ENCODE measurements around the gene RBM8A.
"Not testable (repeated sequence)": the region's sequence is repeated elsewhere in the genome, so short reads cannot be mapped to it uniquely, and the experiment has no call there.

The RBM8A gene

DNA sequence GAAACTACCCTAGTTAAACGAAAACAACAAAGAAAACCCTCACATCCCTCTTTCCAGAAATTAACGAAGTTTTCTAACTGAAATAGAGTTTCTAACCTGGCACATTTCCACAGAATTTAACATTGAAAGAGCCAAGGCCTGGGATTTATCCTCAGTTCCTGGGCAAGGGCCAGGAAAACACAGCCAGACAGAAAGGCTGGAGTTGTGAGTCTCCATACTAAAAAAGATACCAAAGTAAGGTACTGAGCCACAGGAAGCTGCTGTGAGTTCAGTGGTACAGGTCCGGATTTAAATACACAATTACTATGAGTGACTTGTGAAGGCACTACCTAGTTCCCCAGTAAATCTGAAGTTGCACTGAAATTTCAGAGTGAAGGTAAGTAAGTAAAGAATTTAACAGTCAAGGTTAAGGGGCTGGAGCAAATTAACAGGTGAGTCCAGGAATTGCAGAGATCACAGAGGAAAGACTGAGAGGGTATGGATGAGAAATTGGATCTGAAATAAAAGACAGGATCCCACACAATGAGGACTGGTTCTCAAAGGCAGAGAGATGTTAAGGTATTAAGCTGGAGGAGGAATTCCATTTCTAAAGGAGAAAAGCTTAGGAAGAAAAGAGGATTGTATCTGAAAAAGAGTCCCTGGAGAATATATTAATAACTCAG, 29.6 kb upstream of the RBM8A start:
- DNase-seq (ENCODE audit: extremely low spot score, insufficient read length, low read depth), result no peak
- FAIRE-seq, result peak; percentile 9

DNA sequence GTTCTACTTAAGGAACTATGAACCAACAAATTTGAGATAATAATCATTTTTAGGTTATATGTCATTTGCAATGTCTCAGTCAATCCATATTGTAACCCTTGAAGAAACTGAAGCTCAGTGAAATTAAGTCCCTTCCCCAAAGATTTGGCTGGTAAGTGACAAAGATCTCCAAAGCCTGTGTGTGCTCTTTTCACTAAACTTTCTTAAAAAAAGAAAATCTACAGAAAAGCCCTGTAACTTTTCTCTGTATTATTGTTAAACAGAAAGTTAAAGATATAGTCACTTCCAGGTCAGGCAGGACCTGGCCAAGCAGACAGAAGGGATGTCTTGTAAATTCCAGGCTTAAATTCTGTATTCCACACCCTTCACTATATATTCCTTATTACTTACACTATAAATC, 29.1 kb upstream of the RBM8A start:
- FAIRE-seq, result no peak
- DNase-seq (ENCODE audit: extremely low spot score, insufficient read length, low read depth), result no peak

DNA sequence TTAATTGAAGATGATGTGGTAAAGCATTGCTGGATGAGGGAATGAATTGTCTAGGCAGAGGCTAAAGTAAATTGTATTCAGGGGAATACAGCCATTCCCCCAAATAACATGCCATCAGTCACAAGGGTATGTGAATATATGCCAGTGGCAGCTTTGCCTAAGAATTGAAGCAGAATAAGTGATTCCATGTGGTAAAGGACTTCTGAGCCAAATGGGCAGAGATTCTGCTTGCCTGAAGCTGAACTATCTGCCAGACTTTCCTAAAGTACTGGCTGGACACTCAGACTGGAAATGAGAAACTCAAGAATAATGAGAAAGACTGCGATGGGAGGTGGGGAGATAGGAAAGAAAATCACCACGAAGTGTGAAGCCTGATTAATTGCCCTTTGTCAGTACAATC, 28.2 kb upstream of the RBM8A start:
- FAIRE-seq, result no peak
- no peak for DNase-seq (ENCODE audit: extremely low spot score, insufficient read length, low read depth)

DNA sequence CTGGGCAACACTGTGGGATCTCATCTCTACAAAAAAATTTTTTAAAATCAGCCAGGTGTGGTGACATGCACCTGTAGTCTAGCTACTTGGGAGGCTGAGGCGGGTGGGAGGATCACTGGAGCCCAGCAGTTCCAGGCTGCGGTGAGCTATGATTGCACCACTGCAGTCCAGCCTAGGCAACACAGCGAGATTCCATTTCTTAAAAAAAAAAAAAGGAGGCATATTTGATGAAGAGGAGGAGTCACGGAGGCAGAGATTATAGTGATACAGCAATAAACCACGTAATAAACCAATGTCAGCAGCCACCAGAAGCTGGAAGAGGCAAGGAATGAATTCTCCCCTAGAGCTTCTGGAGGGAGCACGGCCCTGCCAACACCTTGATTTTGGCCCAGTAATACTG, 26.6 kb upstream of the RBM8A start:
- FAIRE-seq, result no peak

DNA sequence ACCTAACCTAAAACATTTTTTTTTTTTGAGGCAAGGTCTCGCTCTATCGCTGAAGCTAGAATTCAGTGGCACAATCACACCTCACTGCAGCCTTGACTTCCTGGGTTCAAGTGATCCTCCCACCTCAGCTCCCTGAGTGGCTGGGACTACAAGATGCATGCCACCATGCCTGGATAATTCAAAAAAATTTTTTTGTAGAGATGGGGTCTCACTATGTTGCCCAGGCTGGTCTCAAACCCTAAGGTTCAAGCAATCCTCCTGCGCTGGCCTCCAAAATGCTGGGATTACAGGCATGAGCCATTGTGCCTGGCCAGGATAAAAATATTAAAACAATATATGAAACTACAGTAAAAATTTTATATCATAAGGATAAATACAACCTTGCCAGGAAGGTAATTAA, 25.6 kb upstream of the RBM8A start:
- DNase-seq (ENCODE audit: extremely low spot score, insufficient read length, low read depth), result no peak
- no peak for FAIRE-seq

More for the DNA sequence above, 26.6 kb upstream of the RBM8A start:
- DNase-seq (ENCODE audit: extremely low spot score, insufficient read length, low read depth), result no peak

DNA sequence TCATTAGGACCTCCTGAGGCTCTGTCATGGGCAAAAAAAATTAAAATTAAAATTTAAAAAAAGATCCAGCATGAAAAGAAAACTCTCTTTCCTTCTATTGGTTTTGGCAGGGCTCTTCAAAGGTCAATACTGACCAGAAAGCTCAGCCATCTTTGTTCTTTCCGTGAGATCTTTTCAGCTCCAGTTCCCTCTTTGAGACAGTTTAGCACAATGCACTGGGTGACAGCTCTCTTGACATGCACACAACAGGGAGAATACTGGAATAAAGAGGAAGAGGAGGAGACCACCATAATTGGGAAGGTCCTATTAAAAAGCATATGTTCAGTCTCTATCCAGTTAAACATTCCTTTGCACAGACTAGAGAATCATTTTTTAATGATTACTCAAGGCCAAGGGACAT, 24.2 kb upstream of the RBM8A start:
- DNase-seq (ENCODE audit: extremely low spot score, insufficient read length, low read depth) (no peak), FAIRE-seq (no peak)

DNA sequence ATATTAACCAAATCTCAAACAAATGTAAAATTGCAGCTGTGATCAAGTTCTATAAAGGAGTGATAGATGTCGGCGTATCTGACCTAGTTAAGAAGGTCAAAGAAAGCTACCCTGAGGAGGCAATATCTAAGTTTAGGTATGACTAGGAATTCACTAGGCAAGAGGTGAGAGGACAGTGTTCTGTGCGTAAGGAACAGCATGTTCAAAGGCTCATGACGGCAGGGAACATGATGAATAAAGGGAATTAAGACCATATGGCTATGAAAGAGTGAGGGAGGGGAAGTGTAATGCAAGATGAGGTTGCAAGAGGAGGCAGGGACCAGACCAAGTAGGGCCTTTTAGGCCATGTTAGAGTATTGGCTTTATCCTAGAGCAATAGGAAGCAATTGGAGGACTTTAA, 21.9 kb upstream of the RBM8A start:
- FAIRE-seq, result no peak
- no peak for DNase-seq (ENCODE audit: extremely low spot score, insufficient read length, low read depth)

DNA sequence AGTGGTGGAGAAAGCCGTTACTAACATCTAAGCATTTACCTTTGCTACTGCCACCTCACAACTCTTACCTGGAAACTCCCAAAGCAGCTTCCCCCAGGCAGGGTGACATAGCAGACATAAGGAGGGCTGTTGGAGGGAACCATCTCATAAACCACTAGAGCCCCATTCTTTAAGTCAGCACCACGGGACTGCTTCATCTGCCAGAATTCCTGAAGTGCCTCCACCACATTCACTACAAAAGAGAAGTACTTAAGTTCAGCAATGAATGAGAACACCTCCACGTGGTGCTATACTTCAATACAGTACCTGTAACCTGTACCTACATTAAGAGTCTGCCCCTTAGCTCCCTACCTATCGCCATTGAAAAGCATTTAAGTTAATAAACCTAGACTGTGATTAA, 20.3 kb upstream of the RBM8A start:
- DNase-seq (ENCODE audit: extremely low spot score, insufficient read length, low read depth), result no peak
- no peak for FAIRE-seq

DNA sequence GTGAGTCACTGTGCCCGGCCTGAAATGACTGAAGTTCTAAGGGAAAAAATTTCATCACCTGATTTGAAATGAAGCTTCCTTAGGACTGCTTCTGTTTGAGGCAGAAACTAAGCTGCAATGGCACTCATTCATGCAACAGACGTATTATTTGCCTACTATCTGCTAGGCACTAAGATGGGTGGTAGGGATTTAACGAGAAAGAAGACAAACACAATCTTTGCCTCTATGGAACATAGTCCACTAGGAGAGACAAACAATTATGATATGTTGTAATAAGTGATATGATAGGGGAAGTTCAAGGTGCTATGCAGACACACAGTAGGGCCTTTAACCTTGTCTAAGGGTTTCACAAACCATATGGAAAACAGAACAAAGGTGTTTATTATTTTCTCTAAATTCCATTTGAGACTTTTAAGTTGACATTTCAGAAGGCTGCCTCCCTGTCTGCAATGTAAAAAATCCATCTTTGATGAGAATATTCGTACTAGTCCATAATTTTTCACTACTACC, 19.2 kb upstream of the RBM8A start:
- FAIRE-seq (no peak), DNase-seq (ENCODE audit: extremely low spot score, insufficient read length, low read depth) (no peak)

DNA sequence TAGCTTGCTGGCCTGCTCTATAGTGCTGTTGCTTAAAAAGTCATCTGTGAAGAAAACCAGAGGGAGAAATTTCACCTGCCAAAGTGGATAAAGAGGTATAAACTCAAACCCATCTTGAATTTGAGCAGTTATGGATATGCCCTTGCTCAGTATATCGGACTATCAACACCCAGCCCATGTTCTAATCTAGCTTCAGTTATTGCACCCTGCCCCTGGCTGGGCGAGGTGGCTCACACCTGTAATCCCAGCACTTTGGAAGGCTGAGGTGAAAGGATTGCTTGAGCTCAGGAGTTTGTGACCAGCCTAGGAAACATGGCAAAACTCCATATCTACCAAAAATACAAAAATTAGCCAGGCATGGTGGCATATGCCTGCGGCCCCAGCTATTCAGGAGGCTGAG, 17.2 kb upstream of the RBM8A start:
- DNase-seq (ENCODE audit: extremely low spot score, insufficient read length, low read depth) (no peak), FAIRE-seq (no peak)

DNA sequence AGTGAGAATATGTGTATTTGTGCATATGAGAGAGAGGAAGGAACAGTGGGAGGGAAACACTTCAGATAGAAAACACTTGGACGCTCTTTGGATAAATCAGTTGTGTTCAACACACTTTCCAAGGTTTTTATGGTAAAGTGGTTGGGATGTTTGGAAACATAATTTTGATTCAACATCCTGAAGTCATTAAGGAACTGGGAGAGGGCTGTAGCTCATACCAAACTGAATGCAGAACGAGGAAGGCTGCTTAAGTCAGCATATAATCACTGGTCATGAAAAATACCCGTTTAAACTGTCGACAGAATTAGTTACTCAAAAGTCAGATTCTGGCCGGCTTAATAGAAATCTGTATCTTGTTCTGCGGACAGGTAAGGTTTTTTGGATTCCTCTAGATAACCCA, 15.6 kb upstream of the RBM8A start:
- DNase-seq (ENCODE audit: extremely low spot score, insufficient read length, low read depth) (no peak), FAIRE-seq (no peak)

DNA sequence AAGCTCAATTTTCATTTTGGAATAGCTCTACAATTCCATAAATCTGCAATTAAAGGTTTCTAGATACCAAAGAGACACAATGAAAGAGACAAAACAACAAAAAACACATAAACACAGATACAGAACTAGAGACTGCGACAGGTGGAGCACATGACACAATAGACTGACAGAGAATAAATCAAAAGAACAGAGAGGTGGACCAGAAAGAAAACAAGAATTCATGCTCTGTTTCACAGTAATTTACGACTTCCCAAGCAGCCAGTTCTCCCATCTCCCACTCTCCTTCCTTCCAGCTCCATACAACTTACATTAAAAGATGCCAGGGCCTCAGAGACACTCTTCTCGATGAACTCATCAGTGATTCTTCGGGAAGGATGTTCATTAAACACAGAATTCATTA, 15.1 kb upstream of the RBM8A start:
- no peak for DNase-seq (ENCODE audit: extremely low spot score, insufficient read length, low read depth)
- no peak for FAIRE-seq

DNA sequence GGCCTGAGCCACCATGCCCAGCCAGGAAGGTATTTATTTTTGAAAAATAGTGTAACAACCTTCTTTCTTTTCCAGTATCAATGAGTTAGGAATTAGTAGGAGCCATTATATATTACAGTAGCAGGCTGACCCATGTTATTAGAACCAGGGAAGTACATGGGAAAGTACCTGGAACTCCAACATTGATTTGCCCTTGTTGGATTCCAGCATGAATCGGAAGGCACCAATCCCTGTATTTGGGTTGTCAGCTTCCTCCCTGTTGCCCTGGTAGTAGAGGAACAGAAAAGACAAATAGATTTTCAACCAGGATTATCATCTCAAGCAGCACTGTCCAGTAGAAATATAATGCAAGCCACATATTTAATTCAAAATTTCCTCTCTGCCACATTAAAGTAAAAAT, 10.2 kb upstream of the RBM8A start:
- FAIRE-seq (no peak), DNase-seq (ENCODE audit: extremely low spot score, insufficient read length, low read depth) (no peak)

DNA sequence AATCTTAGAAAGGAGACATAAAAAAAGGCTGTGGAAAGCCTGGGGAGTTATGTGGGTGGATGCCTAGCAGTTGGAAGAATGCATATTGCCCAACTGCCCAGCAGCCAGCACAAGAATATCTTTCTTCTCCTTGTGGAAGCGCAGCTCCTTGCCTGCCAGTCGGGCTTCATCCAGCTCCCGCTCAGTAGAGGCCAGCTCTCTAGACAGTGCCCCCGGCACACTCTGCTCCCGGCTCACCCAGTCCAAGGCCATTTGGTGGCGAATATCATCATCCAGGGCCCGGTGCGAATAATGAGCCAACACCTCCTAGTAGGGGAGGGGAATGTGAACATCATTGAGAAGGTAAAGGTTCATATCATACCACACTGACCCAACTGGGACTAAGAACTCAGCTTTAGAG, 9.0 kb upstream of the RBM8A start:
- DNase-seq (ENCODE audit: extremely low spot score, insufficient read length, low read depth) (no peak), FAIRE-seq (no peak)

DNA sequence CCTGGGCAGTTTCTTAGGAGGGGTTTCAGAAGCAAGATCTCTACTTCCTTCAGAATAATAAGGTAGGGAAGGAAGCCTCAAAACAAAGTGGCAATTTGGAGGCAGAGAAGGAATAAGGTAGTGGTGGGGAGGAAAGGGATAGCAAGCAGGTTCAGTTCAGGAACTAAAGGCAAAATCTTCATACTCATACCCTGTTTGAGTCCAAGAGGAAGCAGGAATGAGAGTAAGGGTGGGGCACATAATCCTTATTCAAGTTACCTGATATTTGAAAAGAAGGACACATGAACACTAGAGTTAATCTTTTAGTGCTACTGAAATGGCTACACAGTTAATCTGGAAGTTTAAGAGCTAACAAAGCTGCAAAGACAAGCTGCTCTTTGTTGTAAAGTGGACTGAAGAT, 8.4 kb upstream of the RBM8A start:
- FAIRE-seq, result no peak
- DNase-seq (ENCODE audit: extremely low spot score, insufficient read length, low read depth), result no peak

DNA sequence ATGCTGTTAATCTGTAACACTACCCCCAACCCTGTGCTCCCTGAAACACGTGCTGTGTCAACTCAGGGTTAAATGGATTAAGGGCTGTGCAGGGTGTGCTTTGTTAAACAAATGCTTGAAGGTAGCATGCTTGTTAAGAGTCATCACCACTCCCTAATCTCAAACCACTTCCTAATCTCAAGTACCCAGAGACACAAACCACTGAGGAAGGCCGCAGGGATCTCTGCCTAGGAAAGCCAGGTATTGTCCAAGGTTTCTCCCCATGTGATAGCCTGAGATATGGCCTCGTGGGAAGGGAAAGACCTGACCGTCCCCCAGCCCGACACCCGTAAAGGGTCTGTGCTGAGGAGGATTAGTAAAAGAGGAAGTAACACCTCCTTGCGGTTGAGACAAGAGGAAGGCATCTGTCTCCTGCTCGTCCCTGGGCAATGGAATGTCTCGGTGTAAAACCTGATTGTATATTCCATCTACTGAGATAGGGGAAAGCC, 5.3 kb upstream of the RBM8A start:
- DNase-seq (ENCODE audit: extremely low spot score, insufficient read length, low read depth); FAIRE-seq: not testable (repeated sequence)

DNA sequence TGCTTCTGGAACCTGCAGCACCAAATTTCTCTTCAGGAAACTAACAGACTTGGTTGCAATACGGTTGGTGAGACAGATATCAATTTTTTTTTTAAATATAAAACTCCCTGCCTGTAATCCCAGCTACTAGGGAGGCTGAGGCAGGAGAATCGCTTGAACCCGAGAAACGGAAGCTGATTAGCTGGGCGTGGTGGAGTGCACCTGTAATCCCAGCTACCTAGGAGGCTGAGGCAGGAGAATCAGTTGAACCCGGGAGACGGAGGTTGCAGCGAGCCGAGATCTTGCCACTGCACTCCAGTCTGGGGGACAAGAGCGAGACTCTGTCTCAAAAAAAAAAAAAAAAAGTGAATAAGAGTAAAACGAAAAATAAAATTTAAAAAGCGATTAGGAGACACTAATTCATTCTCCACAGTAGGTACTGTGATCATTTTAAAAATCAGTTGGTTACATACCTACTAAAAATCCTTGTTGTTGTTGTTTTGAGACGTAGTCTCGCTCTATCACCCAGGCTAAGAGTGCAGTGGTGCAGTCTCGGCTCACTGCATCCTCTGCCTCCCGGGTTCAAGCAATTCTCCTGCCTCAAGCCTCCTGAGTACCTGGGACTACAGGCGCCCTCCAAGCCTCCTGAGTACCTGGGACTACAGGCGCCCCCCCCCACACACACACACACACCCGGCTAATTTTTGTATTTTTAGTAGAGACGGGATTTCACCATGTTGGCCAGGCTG, 796 bp upstream of the RBM8A start:
- no peak for FAIRE-seq

DNA sequence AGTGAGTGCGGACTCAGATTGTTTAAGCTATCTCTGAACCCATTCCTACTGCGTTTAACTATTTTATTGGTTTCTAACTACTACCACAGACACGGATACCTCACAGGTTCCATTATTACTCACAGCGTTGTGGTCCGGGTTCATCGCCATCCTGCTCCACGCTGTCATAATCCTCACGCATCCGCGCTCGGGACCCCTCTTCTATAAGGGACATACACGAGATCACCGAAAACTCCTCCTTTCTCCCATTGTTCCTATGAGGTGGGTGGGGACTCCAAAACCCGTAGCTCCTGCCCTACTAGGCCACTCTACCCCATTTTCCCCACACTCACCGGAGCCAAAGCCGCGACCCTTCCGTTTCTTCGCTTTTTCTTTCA, 610 bp downstream of the RBM8A start:
- no peak for DNase-seq (ENCODE audit: extremely low spot score, insufficient read length, low read depth)

More for the DNA sequence above, 796 bp upstream of the RBM8A start:
- no peak for DNase-seq (ENCODE audit: extremely low spot score, insufficient read length, low read depth)

DNA sequence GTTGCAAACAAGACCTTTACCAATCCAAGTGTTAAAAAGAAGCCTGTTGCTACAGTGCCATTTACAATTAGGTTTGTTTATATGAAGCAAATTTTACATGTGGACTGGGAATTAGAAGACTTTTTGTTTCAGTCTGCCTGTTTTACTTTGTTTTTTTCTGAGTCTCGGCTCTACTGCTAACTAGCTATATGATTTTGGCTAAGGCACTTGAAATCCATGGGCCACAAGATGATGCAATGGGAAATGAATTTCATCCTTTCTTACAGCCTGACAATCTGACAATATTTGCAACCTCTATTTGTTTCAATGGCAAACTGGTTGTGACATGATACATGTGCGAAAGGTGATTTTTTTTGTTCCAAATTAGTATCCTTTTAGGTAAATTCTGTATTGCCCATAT, 5.0 kb downstream of the RBM8A start:
- FAIRE-seq, result no peak
- DNase-seq (ENCODE audit: extremely low spot score, insufficient read length, low read depth), result no peak

More for the DNA sequence above, 610 bp downstream of the RBM8A start:
- FAIRE-seq, result no peak

DNA sequence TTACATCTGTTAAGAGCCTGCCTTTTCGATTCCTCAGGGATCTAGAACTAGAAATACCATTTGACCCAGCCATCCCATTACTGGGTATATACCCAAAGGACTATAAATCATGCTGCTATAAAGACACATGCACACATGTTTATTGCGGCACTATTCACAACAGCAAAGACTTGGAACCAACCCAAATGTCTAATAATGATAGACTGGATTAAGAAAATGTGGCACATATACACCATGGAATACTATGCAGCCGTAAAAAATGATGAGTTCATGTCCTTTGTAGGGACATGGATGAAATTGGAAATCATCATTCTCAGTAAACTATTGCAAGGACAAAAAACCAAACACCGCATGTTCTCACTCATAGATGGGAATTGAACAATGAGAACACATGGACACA, 7.0 kb downstream of the RBM8A start:
- DNase-seq (ENCODE audit: extremely low spot score, insufficient read length, low read depth); FAIRE-seq: not testable (repeated sequence)
